Activated CD4-positive, CD25-positive, alpha-beta regulatory T cell (primary cell): ENCODE data around the gene MAB21L3.
"Not testable (repeated sequence)": the region's sequence is repeated elsewhere in the genome, so short reads cannot be mapped to it uniquely, and the experiment has no call there.

Experiments used
- DNase-seq, 4 experiments: peaks; one replicate each; lab custom pipeline; 2025; lab: John Stamatoyannopoulos, UW

The MAB21L3 gene

GRCh38 chr1:116138277-116138792 lies 27.1 kb downstream of the MAB21L3 start:
- DNase-seq: no peak

GRCh38 chr1:116139592-116140134 lies 28.5 kb downstream of the MAB21L3 start:
- DNase-seq: no peak

GRCh38 chr1:116144151-116144550 lies 33.0 kb downstream of the MAB21L3 start:
- DNase-seq: no peak

GRCh38 chr1:116146447-116147113 lies 35.4 kb downstream of the MAB21L3 start:
- DNase-seq: not testable (repeated sequence)

GRCh38 chr1:116147114-116147510 lies 35.9 kb downstream of the MAB21L3 start:
- no peak for DNase-seq

DNA sequence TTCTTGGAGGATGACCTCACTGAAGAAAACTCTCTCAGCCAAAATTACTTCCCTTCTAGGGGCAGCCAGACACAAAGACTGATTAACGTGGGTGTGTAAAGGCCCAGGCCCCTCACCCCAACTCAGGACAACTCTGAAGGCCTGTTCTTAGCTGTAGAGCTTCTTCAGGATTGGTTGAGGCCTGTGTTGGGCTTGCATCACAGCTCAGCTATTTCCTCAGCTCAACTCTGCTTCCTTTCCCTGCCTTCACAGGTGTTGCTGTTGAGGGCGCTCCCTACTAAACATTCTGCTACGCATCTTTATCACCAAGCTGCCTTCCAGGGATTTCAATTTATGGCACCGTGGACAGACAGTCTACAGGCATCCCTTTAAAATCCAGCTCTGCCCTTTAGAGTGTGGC lies 36.8 kb downstream of the MAB21L3 start:
- DNase-seq: no peak

DNA sequence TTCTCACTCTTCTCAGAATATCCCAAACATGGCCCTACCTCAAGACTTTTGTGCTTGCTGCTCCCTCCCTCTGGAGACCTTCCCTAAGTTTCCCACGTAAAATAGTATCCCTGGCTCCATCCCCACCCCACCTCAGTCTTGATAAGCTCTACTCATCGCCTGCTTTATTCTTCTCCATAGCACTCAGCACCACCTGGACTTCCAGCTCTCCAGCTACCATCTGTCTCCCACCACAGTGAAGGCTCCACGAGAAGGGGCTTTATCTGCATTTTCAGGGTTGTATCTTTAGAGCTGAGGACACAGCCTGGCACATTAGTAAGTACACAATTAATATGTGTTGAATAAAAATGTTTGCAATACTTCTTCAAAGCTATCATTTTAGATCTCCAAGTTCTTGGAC lies 37.8 kb downstream of the MAB21L3 start:
- DNase-seq: no peak

- DNase-seq: no peak
These were observed 39.2 kb downstream of the MAB21L3 start for GRCh38 chr1:116150368-116150767.

GRCh38 chr1:116151739-116152576 lies 40.8 kb downstream of the MAB21L3 start:
- DNase-seq: peak; percentile 49 to 60 (median 53)

GRCh38 chr1:116152577-116152943 lies 41.4 kb downstream of the MAB21L3 start:
- no peak for DNase-seq

DNA sequence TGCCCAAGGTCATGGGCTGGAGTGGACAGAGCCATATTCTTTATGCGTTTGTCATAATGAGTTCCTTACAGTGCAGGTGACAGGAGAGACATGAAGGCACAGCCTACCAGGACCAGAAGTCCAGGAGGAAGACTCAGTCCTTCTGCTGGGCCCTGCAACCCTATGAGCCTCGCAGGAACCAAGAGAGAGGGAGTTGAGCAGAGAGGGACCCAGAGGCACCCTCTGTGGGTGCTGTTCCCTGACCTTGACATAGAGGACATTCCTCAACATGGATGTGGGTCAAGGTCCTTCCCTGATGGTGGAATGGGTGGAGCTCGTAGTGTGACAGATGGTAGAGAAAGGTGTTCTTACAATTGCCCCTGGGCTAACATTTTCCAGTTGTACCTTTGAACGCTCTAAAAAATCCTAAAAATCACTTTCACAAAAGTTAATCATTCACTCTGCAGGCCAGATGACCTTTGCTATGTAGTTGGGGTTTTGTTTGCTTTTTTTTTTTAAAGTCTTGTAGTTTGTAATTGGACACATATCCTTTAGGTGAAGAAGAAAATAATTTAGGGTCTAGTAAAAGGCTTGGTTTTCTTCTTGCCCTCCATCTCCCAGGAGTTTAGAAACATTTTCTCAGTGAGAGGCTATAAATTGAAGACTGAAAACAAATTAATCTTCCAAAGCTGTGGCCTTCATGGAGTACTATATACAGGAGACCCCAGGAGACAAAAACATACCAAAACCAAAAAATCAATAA lies 41.9 kb downstream of the MAB21L3 start:
- no peak for DNase-seq

DNA sequence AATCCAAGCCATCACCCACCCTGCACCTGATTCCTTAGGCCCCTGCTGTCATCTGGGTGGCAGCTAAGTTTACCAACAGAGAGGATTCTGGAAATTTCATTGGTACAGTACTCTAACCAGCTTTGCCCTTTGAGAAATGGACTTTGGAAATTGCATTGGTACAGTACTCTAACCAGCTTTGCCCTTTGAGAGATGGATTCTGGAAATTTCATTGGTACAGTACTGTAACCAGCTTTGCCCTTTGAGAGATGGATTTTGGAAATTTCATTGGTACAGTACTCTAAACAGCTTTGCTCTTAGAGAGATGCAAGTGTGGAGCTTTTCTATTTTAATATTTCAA lies 42.5 kb downstream of the MAB21L3 start:
- DNase-seq: no peak

- DNase-seq: no peak
These were observed 43.3 kb downstream of the MAB21L3 start for GRCh38 chr1:116154536-116154935.

GRCh38 chr1:116157096-116157495 lies 45.9 kb downstream of the MAB21L3 start:
- no peak for DNase-seq

GRCh38 chr1:116159177-116159576 lies 48.0 kb downstream of the MAB21L3 start:
- no peak for DNase-seq

DNA sequence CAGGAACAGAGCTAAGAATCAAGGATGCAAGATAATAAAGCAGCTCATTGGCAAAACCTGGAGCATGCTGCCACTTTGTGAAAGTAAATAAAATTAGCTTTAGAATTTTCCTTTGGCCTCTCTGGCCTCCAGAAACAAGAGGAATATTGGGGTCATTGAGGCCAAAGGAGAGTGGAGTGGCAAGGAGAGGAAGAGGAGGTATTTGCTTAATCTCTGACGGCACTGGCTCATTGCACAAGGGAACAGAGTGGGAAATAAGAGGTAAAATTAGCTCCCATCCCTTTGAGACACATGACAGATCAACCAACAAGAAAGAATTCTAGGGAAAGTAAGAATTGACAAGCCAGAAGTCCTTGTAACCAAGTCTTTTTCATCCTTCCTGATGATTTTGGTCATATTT lies 48.4 kb downstream of the MAB21L3 start:
- DNase-seq: no peak

DNA sequence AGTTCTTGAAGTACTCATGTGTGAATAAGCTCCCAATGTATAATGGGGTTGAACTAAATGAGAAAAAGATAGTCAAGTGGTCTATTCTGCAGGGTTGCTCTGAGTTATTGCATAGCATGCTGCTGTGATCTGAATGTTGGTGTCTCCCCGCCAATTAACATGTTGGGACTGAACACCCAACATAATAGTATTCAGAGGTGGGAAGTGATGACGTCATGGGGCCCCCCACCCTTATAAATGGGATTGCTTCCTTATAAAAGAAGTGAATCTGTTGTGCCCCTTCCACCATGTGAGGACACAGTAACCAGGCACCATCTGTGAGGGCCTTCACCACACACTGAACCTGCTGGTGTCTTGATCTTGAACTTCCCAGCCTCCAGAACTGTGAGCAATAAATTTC lies 50.2 kb downstream of the MAB21L3 start:
- no peak for DNase-seq

DNA sequence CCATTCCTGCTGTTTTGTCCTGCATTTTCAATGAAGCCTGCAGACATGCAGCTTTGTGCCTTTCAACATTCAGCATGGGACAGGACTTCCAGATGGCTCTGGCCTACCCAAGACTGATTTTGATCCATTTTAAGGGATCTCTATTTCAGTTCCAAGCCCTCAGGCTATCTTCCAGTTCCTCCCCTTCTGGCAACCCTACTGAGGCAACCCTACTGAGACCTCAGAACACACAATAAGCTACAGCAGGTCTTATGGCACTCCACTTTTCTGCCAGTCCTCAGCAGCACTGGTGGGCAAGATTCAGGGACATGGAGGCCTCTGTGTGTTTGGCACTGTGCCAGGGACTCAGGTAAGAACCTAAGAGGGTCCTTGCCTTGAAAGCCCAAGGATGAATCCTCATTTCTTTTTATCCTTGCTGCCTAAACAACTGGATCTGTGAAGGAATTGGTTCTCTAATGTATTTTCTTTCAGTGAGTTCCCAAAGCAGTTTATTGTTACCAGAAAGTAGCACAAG lies 50.7 kb downstream of the MAB21L3 start:
- no peak for DNase-seq

- DNase-seq: no peak
These were observed 52.3 kb downstream of the MAB21L3 start for GRCh38 chr1:116163533-116163932.

GRCh38 chr1:116164150-116164549 lies 53.0 kb downstream of the MAB21L3 start:
- DNase-seq: no peak

DNA sequence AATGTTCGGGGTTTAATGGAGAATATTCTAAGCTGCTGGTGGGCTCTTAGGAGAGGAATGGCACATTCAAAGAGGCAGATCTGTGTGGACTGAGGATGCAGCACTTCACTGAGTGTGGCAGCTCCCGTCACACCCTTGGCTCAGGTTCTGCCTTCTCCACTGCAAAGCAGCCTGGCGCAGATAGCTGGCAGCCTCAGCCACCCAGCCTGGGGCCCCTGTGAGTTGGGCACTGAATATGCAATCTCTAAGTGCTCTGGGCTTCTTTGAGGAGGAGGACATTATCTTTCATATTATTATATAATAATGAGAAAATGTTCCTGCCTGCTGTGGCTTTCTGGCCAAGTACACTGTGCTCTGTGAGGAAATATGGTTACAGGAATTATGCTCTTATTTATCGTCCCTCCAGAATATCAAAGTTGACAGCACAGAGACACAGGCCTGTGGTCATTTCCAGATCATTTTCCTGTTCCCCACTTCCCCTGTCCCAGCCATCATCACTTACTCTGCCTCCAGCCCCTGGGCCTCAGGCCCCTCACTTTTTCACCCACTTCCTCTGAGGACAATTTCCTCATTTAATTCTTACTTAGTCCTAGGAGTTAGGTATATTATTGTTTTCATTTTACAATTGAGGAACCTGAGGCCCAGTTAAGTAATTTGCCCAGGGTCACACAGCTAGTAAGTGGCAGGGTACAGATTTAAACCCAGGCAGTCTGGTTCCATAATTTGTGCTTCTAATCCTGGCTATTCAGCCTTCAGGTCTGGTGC lies 53.6 kb downstream of the MAB21L3 start:
- no peak for DNase-seq
